Progenitor cell of endocrine pancreas (in vitro differentiated cells): ENCODE results near the gene HVCN1. TPM values are rescaled to one million over a fixed set of nuclear protein-coding genes. Genes with fewer than 3 reads are reported as not detected.

Experiments used
- DNase-seq: peaks from one replicate; pipeline ENCODE4 v3.0.0; 2021; ENCODE audit warnings: low spot score; ENCODE audit not compliant: unreplicated experiment
- H3K27ac Mint-ChIP-seq: 2 replicates; pipeline ENCODE4 v1.8.0; 2021; ENCODE audit warnings: mild to moderate bottlenecking, moderate library complexity, mixed read lengths
- H3K27me3 Mint-ChIP-seq: 2 replicates; pipeline ENCODE4 v1.8.0; 2021; ENCODE audit warnings: mixed read lengths
- H3K36me3 Mint-ChIP-seq: 2 replicates; pipeline ENCODE4 v1.8.0; 2022; ENCODE audit warnings: mixed read lengths; ENCODE audit not compliant: insufficient read depth
- H3K4me1 Mint-ChIP-seq: 2 replicates; pipeline ENCODE4 v1.8.0; 2021; ENCODE audit warnings: low read depth, mixed read lengths
- H3K4me3 Mint-ChIP-seq: 2 replicates; pipeline ENCODE4 v1.8.0; 2021; ENCODE audit warnings: low read depth, mild to moderate bottlenecking, moderate library complexity, mixed read lengths
- H3K9me3 Mint-ChIP-seq: 2 replicates; pipeline ENCODE4 v1.8.0; 2021; ENCODE audit warnings: low read depth, mixed read lengths
- CTCF ChIP-seq: fragments of 200-600 bp; sonication (generic); IDR thresholded peaks from one replicate; pipeline ENCODE4 v1.5.0; 2021; ENCODE audit warnings: antibody characterized with exemption, mild to moderate bottlenecking; ENCODE audit not compliant: unreplicated experiment
- total RNA-seq: library from RNA; stranded (reverse); gene quantifications from 2 replicates; pipeline ENCODE4 v1.2.1, GENCODE V29; 2021

HVCN1 gene
- total RNA-seq, 1 donor from 2014 or later, result 4.2 TPM

GRCh38 chr12:110600254-110600653, 88.7 kb downstream of the HVCN1 start:
- DNase-seq, result no peak
- H3K4me1 Mint-ChIP-seq, result no peaks in the 10 kb centered on the region
- no peaks in the 10 kb centered on the region for H3K27me3 Mint-ChIP-seq
- no peaks in the 10 kb centered on the region for H3K36me3 Mint-ChIP-seq
- no peaks in the 10 kb centered on the region for H3K9me3 Mint-ChIP-seq
- no peak overlapping the region for H3K27ac Mint-ChIP-seq
- H3K4me3 Mint-ChIP-seq, result no peak overlapping the region
- TF ChIP-seq CTCF, result peak; percentile 35

DNA sequence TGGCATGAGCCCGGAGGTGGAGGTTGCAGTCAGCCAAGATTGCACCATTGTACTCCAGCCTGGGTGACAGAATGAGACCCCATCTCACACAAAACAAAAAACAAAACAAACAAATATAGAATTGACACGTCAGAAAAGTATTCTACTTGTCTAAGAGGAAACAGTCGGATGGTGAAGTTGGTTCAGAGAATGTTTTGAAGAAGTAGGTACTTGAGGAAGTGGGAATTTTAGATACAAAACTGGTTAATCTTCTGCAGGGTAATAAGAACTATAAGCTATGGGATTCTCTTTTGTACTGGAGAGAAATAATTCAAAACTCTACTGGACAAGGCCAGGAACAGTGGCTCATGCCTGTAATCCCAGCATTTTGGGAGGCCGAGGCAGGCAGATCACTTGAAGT, 89.6 kb downstream of the HVCN1 start:
- Mint-ChIP-seq H3K9me3 (no peaks in the 10 kb centered on the region), H3K36me3 (no peaks in the 10 kb centered on the region), H3K4me1 (no peaks in the 10 kb centered on the region), H3K27me3 (no peaks in the 10 kb centered on the region), H3K27ac (no peak overlapping the region), H3K4me3 (no peak overlapping the region)
- no peak for DNase-seq
- no peak for TF ChIP-seq CTCF

Other genes starting within 250 kb of the HVCN1 start
- 181 and 184 TPM in 2 replicates for gene ARPC3, start 238.8 kb downstream of the HVCN1 start, total RNA-seq
- 18.7 and 19.8 TPM in 2 replicates for gene GPN3, start 220.9 kb downstream of the HVCN1 start, total RNA-seq
- gene FAM216A, start 220.3 kb downstream of the HVCN1 start, total RNA-seq, result 5.3 and 6.8 TPM in 2 replicates
- 101 and 102 TPM in 2 replicates for gene VPS29, start 187.0 kb downstream of the HVCN1 start, total RNA-seq
- gene RAD9B, start 186.8 kb downstream of the HVCN1 start, total RNA-seq, result 0.24 and 0.33 TPM in 2 replicates
- 13.7 and 15.1 TPM in 2 replicates for gene PPTC7, start 105.8 kb downstream of the HVCN1 start, total RNA-seq
- gene TCTN1, start 75.0 kb downstream of the HVCN1 start, total RNA-seq, result 72.6 and 84.0 TPM in 2 replicates
- gene PPP1CC, start 53.8 kb upstream of the HVCN1 start, total RNA-seq, result 164 TPM in 2 replicates
- gene CCDC63, start 157.9 kb upstream of the HVCN1 start, total RNA-seq, result not detected in 2 replicates
- not detected in 2 replicates for gene MYL2, start 231.5 kb upstream of the HVCN1 start, total RNA-seq